ENCODE measurements around the gene CDH1.
A peak's percentile ranks its signal among the peaks of the same experiment; 100 is the strongest.

Gene CDH1

DNA sequence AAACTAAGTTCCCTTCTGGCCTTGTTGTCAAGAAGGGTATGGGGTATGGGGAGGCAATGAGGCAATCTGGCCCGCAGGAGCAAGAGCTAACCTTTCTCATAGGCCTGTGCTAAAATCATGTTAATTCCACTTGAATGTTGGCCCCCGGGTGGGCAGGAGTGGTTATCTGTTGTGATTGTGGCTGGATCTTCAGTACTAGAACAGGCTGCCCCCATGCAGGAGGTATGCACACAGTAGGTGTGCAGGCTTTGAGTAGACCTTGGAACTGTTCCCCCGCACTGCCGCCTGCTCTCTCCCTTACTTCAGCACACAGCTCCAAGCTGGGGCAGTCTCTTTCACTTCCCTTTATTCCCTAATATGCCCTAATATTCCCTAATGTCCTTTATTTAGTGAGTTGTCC, 53.9 kb downstream of the CDH1 start:
- H3K9me3 ChIP-seq (ENCODE audit: insufficient read depth, low read depth, low read length): no peaks in the 10 kb centered on the region
- H3K36me3 ChIP-seq (ENCODE audit: insufficient read depth, low read length): no peaks in the 10 kb centered on the region
- H3K4me1 ChIP-seq (ENCODE audit: insufficient read depth, low read length): peaks cover 36% of the 10 kb centered on the region
- H3K4me3 ChIP-seq (ENCODE audit: low read length): no peak overlapping the region
- 46% methylated on average over 4 of the region's 4 CpGs for WGBS
- peak overlapping the region; percentile 31; the same call in 1 of the 2 replicates for H3K9ac ChIP-seq (ENCODE audit: low read depth, low read length)
- H3K27me3 ChIP-seq (ENCODE audit: insufficient read depth, low read length): no peaks in the 10 kb centered on the region
- peak overlapping the region; percentile 93 for H3K27ac ChIP-seq (ENCODE audit: low read depth, low read length)

DNA sequence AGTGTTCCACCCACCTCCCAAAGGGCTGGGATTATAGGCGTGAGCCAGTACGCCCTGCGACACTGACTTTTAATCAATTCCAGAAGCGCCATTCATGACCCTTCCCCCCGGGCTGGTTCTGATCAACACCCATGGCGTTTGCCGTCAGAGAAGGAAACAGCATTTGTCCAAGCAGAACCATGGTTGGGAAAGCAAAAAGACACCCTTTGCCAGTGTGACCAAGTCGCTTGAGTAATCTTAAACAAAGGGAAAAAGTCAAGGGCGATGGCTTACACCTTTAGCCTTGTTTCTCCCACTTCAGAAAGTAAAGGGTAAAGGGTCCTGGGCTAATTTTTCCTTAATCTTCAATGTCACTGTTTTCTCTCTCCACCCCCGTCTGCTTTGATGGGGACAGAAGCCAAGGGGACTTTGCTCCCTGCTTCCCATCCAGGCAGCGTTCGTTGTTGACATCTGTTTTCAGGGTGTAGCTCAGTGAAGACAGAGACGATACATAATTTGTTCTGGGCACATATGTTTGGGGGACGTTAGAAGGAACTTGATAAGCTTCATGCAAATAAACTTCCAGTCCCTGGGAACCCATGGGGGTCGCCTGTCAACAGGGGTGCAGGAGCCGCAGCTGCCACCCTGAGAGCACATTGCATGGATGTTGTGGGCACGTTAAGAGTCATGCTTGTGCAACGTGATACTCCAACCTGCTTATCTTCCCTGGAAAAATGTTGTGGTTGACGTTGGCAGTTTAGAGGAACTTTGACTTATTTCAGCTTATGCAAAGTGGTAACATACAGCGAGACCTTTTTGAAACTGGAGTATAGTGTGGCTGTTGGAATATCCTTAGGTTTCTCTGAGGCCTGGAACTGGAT, 55.6 kb downstream of the CDH1 start:
- Histone ChIP-seq H3K27ac (ENCODE audit: low read depth, low read length) (peak overlapping the region; percentile 39; the same call in 1 of the 2 replicates), H3K9ac (ENCODE audit: low read depth, low read length) (no peak overlapping the region), H3K36me3 (ENCODE audit: insufficient read depth, low read length) (no peaks in the 10 kb centered on the region), H3K4me1 (ENCODE audit: insufficient read depth, low read length) (peaks cover 36% of the 10 kb centered on the region), H3K9me3 (ENCODE audit: insufficient read depth, low read depth, low read length) (no peaks in the 10 kb centered on the region), H3K27me3 (ENCODE audit: insufficient read depth, low read length) (no peaks in the 10 kb centered on the region), H3K4me3 (ENCODE audit: low read length) (no peak overlapping the region)
- 84% methylated on average over 20 of the region's 20 CpGs for WGBS

GRCh38 chr16:68793401-68793857, 56.3 kb downstream of the CDH1 start:
- WGBS: 85% methylated on average over 8 of the region's 8 CpGs
- Histone ChIP-seq H3K9ac (ENCODE audit: low read depth, low read length) (no peak overlapping the region), H3K4me3 (ENCODE audit: low read length) (no peak overlapping the region), H3K9me3 (ENCODE audit: insufficient read depth, low read depth, low read length) (no peaks in the 10 kb centered on the region), H3K27me3 (ENCODE audit: insufficient read depth, low read length) (no peaks in the 10 kb centered on the region), H3K4me1 (ENCODE audit: insufficient read depth, low read length) (peaks cover 41% of the 10 kb centered on the region), H3K27ac (ENCODE audit: low read depth, low read length) (peak overlapping the region; percentile 39; the same call in 1 of the 2 replicates), H3K36me3 (ENCODE audit: insufficient read depth, low read length) (no peaks in the 10 kb centered on the region)

- no peaks in the 10 kb centered on the region for H3K9me3 ChIP-seq (ENCODE audit: insufficient read depth, low read depth, low read length)
- no peak overlapping the region for H3K9ac ChIP-seq (ENCODE audit: low read depth, low read length)
- peaks cover 20% of the 10 kb centered on the region for H3K4me1 ChIP-seq (ENCODE audit: insufficient read depth, low read length)
- H3K27me3 ChIP-seq (ENCODE audit: insufficient read depth, low read length): no peaks in the 10 kb centered on the region
- H3K27ac ChIP-seq (ENCODE audit: low read depth, low read length): no peak overlapping the region
- WGBS: 82% methylated on average over 2 of the region's 2 CpGs
- no peak overlapping the region for H3K4me3 ChIP-seq (ENCODE audit: low read length)
- H3K36me3 ChIP-seq (ENCODE audit: insufficient read depth, low read length): peaks cover 20% of the 10 kb centered on the region
Measured at GRCh38 chr16:68798398-68798797, 61.3 kb downstream of the CDH1 start.

DNA sequence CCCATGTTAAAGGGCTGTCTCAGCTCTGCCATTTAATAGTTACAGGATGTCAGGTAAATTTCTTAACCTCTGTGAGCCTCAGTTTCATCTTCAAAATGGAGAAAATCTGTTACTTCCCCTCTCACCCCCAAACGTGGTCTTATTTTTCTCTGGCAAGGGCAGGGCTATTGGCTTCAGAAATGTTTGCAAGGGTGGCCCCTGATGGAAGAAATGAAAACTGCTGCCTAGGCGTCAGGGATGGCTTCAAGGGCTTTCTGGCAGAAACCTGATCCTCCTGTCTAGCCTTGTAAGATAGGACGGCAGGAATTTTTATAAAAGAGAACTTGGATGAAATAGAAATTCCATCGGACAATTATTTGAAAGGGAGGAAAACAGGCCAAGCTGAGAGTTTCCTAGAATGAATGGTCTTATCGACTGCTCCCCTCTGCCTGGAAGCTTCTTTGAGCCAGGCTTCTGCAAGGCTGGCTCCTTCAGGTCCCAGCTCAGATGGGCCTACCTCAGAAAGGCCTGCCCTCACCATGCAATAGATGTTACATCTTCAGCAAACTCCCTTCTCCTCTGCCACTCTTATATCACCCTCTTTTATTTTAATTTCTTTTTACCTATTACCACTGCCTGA, 63.3 kb downstream of the CDH1 start:
- no peak overlapping the region for H3K4me3 ChIP-seq (ENCODE audit: low read length)
- no peaks in the 10 kb centered on the region for H3K9me3 ChIP-seq (ENCODE audit: insufficient read depth, low read depth, low read length)
- H3K4me1 ChIP-seq (ENCODE audit: insufficient read depth, low read length): peaks cover 18% of the 10 kb centered on the region
- H3K27me3 ChIP-seq (ENCODE audit: insufficient read depth, low read length): no peaks in the 10 kb centered on the region
- peaks cover 24% of the 10 kb centered on the region for H3K36me3 ChIP-seq (ENCODE audit: insufficient read depth, low read length)
- WGBS: 25% methylated on average over 5 of the region's 5 CpGs
- no peak overlapping the region for H3K9ac ChIP-seq (ENCODE audit: low read depth, low read length)
- no peak overlapping the region for H3K27ac ChIP-seq (ENCODE audit: low read depth, low read length)

- Histone ChIP-seq H3K27me3 (ENCODE audit: insufficient read depth, low read length) (no peaks in the 10 kb centered on the region), H3K9me3 (ENCODE audit: insufficient read depth, low read depth, low read length) (no peaks in the 10 kb centered on the region), H3K9ac (ENCODE audit: low read depth, low read length) (no peak overlapping the region), H3K4me3 (ENCODE audit: low read length) (no peak overlapping the region), H3K27ac (ENCODE audit: low read depth, low read length) (no peak overlapping the region), H3K36me3 (ENCODE audit: insufficient read depth, low read length) (peaks cover 29% of the 10 kb centered on the region), H3K4me1 (ENCODE audit: insufficient read depth, low read length) (peaks cover 18% of the 10 kb centered on the region)
- WGBS: 96% methylated on average over 7 of the region's 7 CpGs
Measured at GRCh38 chr16:68802190-68802589, 65.1 kb downstream of the CDH1 start.

- no peaks in the 10 kb centered on the region for H3K4me1 ChIP-seq (ENCODE audit: insufficient read depth, low read length)
- no peak overlapping the region for H3K4me3 ChIP-seq (ENCODE audit: low read length)
- peaks cover 65% of the 10 kb centered on the region for H3K36me3 ChIP-seq (ENCODE audit: insufficient read depth, low read length)
- H3K9ac ChIP-seq (ENCODE audit: low read depth, low read length): no peak overlapping the region
- H3K9me3 ChIP-seq (ENCODE audit: insufficient read depth, low read depth, low read length): no peaks in the 10 kb centered on the region
- no peak overlapping the region for H3K27ac ChIP-seq (ENCODE audit: low read depth, low read length)
- WGBS: 91% methylated on average over 2 of the region's 2 CpGs
- H3K27me3 ChIP-seq (ENCODE audit: insufficient read depth, low read length): no peaks in the 10 kb centered on the region
Measured at GRCh38 chr16:68806422-68806821, 69.3 kb downstream of the CDH1 start.

DNA sequence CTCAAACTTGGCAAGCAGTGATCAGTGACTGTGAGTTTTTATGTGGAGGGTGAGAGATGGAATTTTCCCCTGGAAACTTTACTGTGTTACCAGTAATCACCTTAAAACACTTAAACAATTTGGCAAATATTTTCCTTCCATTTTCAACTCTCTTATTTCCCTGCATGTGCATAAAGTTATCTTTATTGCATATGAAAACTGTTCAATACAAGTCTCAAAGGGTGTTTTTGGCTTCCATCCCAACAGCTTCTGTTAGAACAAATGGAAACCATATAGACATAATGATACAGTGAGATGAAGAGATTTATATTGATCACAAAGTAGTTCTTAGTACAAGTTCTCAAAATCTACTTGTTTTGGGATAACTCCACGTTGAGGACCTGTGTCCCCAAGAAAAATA, 69.9 kb downstream of the CDH1 start:
- Histone ChIP-seq H3K27ac (ENCODE audit: low read depth, low read length) (no peak overlapping the region), H3K9me3 (ENCODE audit: insufficient read depth, low read depth, low read length) (no peaks in the 10 kb centered on the region), H3K4me3 (ENCODE audit: low read length) (no peak overlapping the region), H3K4me1 (ENCODE audit: insufficient read depth, low read length) (no peaks in the 10 kb centered on the region), H3K27me3 (ENCODE audit: insufficient read depth, low read length) (no peaks in the 10 kb centered on the region), H3K9ac (ENCODE audit: low read depth, low read length) (no peak overlapping the region), H3K36me3 (ENCODE audit: insufficient read depth, low read length) (peaks cover 65% of the 10 kb centered on the region)
- 91% methylated on average over 1 of the region's 1 CpG for WGBS

DNA sequence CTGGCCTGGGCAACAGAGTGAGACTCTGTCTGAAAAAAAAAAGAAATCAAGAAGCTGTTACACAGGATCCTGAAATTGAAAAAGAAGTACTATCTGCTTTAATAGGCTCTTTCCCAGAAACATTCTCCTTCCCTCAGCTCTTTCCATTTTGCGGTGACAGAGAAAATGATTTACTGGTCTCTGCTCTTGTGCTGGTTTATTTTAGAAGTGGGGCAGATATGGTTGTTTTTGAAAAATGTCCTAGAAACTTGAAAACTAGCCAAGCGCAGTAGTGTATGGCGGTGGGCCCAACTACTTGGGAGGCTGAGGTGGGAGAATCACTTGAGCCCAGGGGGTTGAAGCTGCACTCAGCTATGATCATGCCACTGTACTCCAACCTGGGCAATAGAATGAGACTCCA, 77.4 kb downstream of the CDH1 start:
- no peak overlapping the region for H3K27ac ChIP-seq (ENCODE audit: low read depth, low read length)
- no peaks in the 10 kb centered on the region for H3K4me1 ChIP-seq (ENCODE audit: insufficient read depth, low read length)
- H3K36me3 ChIP-seq (ENCODE audit: insufficient read depth, low read length): peaks cover 90% of the 10 kb centered on the region
- no peak overlapping the region for H3K4me3 ChIP-seq (ENCODE audit: low read length)
- 95% methylated on average over 3 of the region's 3 CpGs for WGBS
- H3K27me3 ChIP-seq (ENCODE audit: insufficient read depth, low read length): no peaks in the 10 kb centered on the region
- H3K9me3 ChIP-seq (ENCODE audit: insufficient read depth, low read depth, low read length): no peaks in the 10 kb centered on the region
- H3K9ac ChIP-seq (ENCODE audit: low read depth, low read length): no peak overlapping the region

DNA sequence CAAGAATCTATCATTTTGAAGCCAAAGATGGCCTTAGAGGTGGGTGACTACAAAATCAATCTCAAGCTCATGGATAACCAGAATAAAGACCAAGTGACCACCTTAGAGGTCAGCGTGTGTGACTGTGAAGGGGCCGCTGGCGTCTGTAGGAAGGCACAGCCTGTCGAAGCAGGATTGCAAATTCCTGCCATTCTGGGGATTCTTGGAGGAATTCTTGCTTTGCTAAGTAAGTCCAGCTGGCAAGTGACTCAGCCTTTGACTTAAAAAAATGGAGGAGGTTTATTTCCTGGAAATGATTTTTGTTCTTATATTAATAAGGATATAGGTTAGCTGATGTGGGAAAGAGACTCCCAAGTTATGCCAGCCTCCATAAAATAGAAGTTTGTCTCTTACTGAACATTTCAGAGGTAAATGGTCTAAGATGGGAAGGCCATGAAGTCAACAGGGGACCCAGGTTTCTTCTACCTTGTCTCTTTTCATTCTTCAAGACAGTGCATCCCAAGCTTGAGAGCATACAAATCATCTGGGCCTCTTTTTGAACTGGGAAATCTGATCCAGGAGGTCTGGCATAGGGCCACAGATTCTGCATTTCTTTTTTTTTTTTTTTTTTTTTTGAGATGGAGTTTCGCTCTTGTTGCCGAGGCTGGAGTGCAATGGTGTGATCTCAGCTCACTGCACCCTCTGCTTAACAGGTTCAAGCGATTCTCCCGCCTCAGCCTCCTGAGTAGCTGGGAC, 86.5 kb downstream of the CDH1 start:
- Histone ChIP-seq H3K36me3 (ENCODE audit: insufficient read depth, low read length) (peaks cover 73% of the 10 kb centered on the region), H3K27ac (ENCODE audit: low read depth, low read length) (no peak overlapping the region)
- WGBS: 83% methylated on average over 8 of the region's 8 CpGs

GRCh38 chr16:68825427-68825826, 88.3 kb downstream of the CDH1 start:
- H3K27me3 ChIP-seq (ENCODE audit: insufficient read depth, low read length): no peaks in the 10 kb centered on the region
- no peak overlapping the region for H3K4me3 ChIP-seq (ENCODE audit: low read length)
- H3K9me3 ChIP-seq (ENCODE audit: insufficient read depth, low read depth, low read length): 0 out of 2 replicates have a peak, but pooled peaks cover 2% of the 10 kb centered on the region
- H3K36me3 ChIP-seq (ENCODE audit: insufficient read depth, low read length): peaks cover 79% of the 10 kb centered on the region
- H3K4me1 ChIP-seq (ENCODE audit: insufficient read depth, low read length): no peaks in the 10 kb centered on the region
- H3K27ac ChIP-seq (ENCODE audit: low read depth, low read length): no peak overlapping the region
- H3K9ac ChIP-seq (ENCODE audit: low read depth, low read length): no peak overlapping the region

More for the DNA sequence above, 86.5 kb downstream of the CDH1 start:
- Histone ChIP-seq H3K4me1 (ENCODE audit: insufficient read depth, low read length) (no peaks in the 10 kb centered on the region), H3K4me3 (ENCODE audit: low read length) (no peak overlapping the region), H3K9me3 (ENCODE audit: insufficient read depth, low read depth, low read length) (0 out of 2 replicates have a peak, but pooled peaks cover 2% of the 10 kb centered on the region), H3K9ac (ENCODE audit: low read depth, low read length) (no peak overlapping the region), H3K27me3 (ENCODE audit: insufficient read depth, low read length) (no peaks in the 10 kb centered on the region)

Data from HUES64 (cell line).